ENCODE measurements around the gene LARGE1.

The LARGE1 gene

GRCh38 chr22:33854724-33855123 lies 65.6 kb downstream of the LARGE1 start:
- no peak for DNase-seq (ENCODE audit: low spot score)

- no peak for DNase-seq (ENCODE audit: low spot score)
Observed at GRCh38 chr22:33853200-33854097, 66.8 kb downstream of the LARGE1 start.

GRCh38 chr22:33851821-33852384 lies 68.4 kb downstream of the LARGE1 start:
- no peak for DNase-seq (ENCODE audit: low spot score)

GRCh38 chr22:33851240-33851639 lies 69.0 kb downstream of the LARGE1 start:
- DNase-seq (ENCODE audit: low spot score) = no peak

- no peak for DNase-seq (ENCODE audit: low spot score)
Observed at GRCh38 chr22:33850724-33851123, 69.6 kb downstream of the LARGE1 start.

- DNase-seq (ENCODE audit: low spot score) = no peak
Observed at GRCh38 chr22:33850193-33850592, 70.1 kb downstream of the LARGE1 start.

- no peak for DNase-seq (ENCODE audit: low spot score)
Observed at GRCh38 chr22:33848251-33848650, 72.0 kb downstream of the LARGE1 start.

- no peak for DNase-seq (ENCODE audit: low spot score)
Observed at GRCh38 chr22:33844273-33844672, 76.0 kb downstream of the LARGE1 start.

GRCh38 chr22:33842421-33843094 lies 77.7 kb downstream of the LARGE1 start:
- no peak for DNase-seq (ENCODE audit: low spot score)

- no peak for DNase-seq (ENCODE audit: low spot score)
Observed at GRCh38 chr22:33842006-33842354, 78.3 kb downstream of the LARGE1 start.

- no peak for DNase-seq (ENCODE audit: low spot score)
Observed at GRCh38 chr22:33841281-33842005, 78.8 kb downstream of the LARGE1 start.

GRCh38 chr22:33838644-33839043 lies 81.6 kb downstream of the LARGE1 start:
- DNase-seq (ENCODE audit: low spot score) = no peak

GRCh38 chr22:33837826-33838225 lies 82.5 kb downstream of the LARGE1 start:
- DNase-seq (ENCODE audit: low spot score) = no peak

- DNase-seq (ENCODE audit: low spot score) = no peak
Observed at GRCh38 chr22:33835265-33835664, 85.0 kb downstream of the LARGE1 start.

- no peak for DNase-seq (ENCODE audit: low spot score)
Observed at GRCh38 chr22:33832558-33833151, 87.6 kb downstream of the LARGE1 start.

GRCh38 chr22:33831651-33832050 lies 88.6 kb downstream of the LARGE1 start:
- DNase-seq (ENCODE audit: low spot score) = no peak

- no peak for DNase-seq (ENCODE audit: low spot score)
Observed at GRCh38 chr22:33831207-33831606, 89.1 kb downstream of the LARGE1 start.

- DNase-seq (ENCODE audit: low spot score) = no peak
Observed at GRCh38 chr22:33829546-33830280, 90.6 kb downstream of the LARGE1 start.

- DNase-seq (ENCODE audit: low spot score) = no peak
Observed at GRCh38 chr22:33828302-33828701, 92.0 kb downstream of the LARGE1 start.

GRCh38 chr22:33825761-33826160 lies 94.5 kb downstream of the LARGE1 start:
- no peak for DNase-seq (ENCODE audit: low spot score)

- no peak for DNase-seq (ENCODE audit: low spot score)
Observed at GRCh38 chr22:33823552-33823951, 96.7 kb downstream of the LARGE1 start.

All from HuH-7 (cell line).